WTC11 (cell line): Measurements from ENCODE around the gene PRDM15.

Experiments
- ATF3 ChIP-seq: sonication (generic); formaldehyde crosslinking; conservative IDR thresholded peaks from 2 replicates; pipeline ENCODE4 v1.8.1; 2022; ENCODE audit warnings: mild to moderate bottlenecking, missing genetic modification reagents
- ESRRA ChIP-seq: sonication (generic); formaldehyde crosslinking; IDR thresholded peaks from 2 replicates; pipeline ENCODE4 v1.8.1; 2022; ENCODE audit warnings: mild to moderate bottlenecking, missing genetic modification reagents, borderline replicate concordance
- SMAD4 ChIP-seq: sonication (generic); formaldehyde crosslinking; IDR thresholded peaks from 2 replicates; pipeline ENCODE4 v1.8.0; 2022; ENCODE audit warnings: mild to moderate bottlenecking, missing genetic modification reagents
- ZBTB43 ChIP-seq: sonication (generic); formaldehyde crosslinking; IDR thresholded peaks from 2 replicates; pipeline ENCODE4 v1.8.1; 2023; ENCODE audit warnings: mild to moderate bottlenecking, missing genetic modification reagents
- TF ChIP-seq, protein P1 (sequence below): fragments of 200-600 bp; IDR thresholded peaks from 2 replicates; pipeline ENCODE4 v1.8.0; 2022; ENCODE audit warnings: antibody characterized with exemption
- TF ChIP-seq, protein P2 (sequence below): sonication (generic); formaldehyde crosslinking; IDR thresholded peaks from 2 replicates; pipeline ENCODE4 v1.8.0; 2022; ENCODE audit warnings: mild to moderate bottlenecking, missing genetic modification reagents

GRCh38 chr21:41892726-41893125 lies 13.6 kb upstream of the PRDM15 start:
- TF ChIP-seq, protein P1, sequence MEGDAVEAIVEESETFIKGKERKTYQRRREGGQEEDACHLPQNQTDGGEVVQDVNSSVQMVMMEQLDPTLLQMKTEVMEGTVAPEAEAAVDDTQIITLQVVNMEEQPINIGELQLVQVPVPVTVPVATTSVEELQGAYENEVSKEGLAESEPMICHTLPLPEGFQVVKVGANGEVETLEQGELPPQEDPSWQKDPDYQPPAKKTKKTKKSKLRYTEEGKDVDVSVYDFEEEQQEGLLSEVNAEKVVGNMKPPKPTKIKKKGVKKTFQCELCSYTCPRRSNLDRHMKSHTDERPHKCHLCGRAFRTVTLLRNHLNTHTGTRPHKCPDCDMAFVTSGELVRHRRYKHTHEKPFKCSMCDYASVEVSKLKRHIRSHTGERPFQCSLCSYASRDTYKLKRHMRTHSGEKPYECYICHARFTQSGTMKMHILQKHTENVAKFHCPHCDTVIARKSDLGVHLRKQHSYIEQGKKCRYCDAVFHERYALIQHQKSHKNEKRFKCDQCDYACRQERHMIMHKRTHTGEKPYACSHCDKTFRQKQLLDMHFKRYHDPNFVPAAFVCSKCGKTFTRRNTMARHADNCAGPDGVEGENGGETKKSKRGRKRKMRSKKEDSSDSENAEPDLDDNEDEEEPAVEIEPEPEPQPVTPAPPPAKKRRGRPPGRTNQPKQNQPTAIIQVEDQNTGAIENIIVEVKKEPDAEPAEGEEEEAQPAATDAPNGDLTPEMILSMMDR, result no peak
- TF ChIP-seq ATF3 (CRISPR knock-in tag), result no peak
- TF ChIP-seq, protein P2, sequence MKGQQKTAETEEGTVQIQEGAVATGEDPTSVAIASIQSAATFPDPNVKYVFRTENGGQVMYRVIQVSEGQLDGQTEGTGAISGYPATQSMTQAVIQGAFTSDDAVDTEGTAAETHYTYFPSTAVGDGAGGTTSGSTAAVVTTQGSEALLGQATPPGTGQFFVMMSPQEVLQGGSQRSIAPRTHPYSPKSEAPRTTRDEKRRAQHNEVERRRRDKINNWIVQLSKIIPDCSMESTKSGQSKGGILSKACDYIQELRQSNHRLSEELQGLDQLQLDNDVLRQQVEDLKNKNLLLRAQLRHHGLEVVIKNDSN (CRISPR knock-in tag), result no peak
- TF ChIP-seq ZBTB43 (CRISPR knock-in tag), result no peak
- TF ChIP-seq ESRRA (CRISPR knock-in tag), result no peak
- no peak for TF ChIP-seq SMAD4
